H1 (cell line): ENCODE measurements around the gene FAF2. TPM values are rescaled to one million over a fixed set of nuclear protein-coding genes. Genes with fewer than 3 reads are reported as not detected.

Source experiments
- CTCF ChIA-PET: fragments of 300-600 bp; sonication (Branson Sonifier 250); formaldehyde crosslinking; loops from one replicate; lab custom pipeline; 2021; ENCODE audit not compliant: partially characterized antibody; lab: Charles Lee
- POLR2A ChIA-PET: fragments of 300-600 bp; sonication (Branson Sonifier 250); formaldehyde crosslinking; loops from one replicate; lab custom pipeline; 2021; ENCODE audit warnings: inconsistent platforms; ENCODE audit not compliant: partially characterized antibody; lab: Charles Lee
- DNase-seq, 2 experiments: peaks; one replicate each; pipeline versions ENCODE4 v3.0.0 to v3.0.0-alpha.2; 2010 to 2022; ENCODE audit warnings: low spot score in 2 of 2, low read depth in 1 of 2, mixed read lengths in 1 of 2
- FAIRE-seq: peaks from 2 replicates; lab custom pipeline; 2011; peaks lifted over from hg19 to GRCh38; lab: Jason Lieb, UNC
- H2AFZ ChIP-seq: 2 replicates; pipeline ENCODE4 v1.8.1; 2012; ENCODE audit warnings: low read length, inconsistent platforms
- H2AK5ac ChIP-seq: 2 replicates; pipeline ENCODE4 v1.6.1; 2013; ENCODE audit warnings: low read depth, low read length
- H2BK120ac ChIP-seq: replicated peaks from 2 replicates; pipeline ENCODE3; 2013; ENCODE audit warnings: low read depth, low read length, inconsistent platforms
- H2BK12ac ChIP-seq: 2 replicates; pipeline ENCODE4 v1.6.1; 2013; ENCODE audit warnings: low read depth, low read length
- H2BK15ac ChIP-seq: 2 replicates; pipeline ENCODE4 v1.6.1; 2013; ENCODE audit warnings: low read length
- H2BK20ac ChIP-seq: 2 replicates; pipeline ENCODE4 v1.6.1; 2013; ENCODE audit warnings: low read length
- H2BK5ac ChIP-seq: 2 replicates; pipeline ENCODE4 v1.6.1; 2013; ENCODE audit warnings: low read depth, low read length
- H3K14ac ChIP-seq: 2 replicates; pipeline ENCODE4 v1.6.1; 2013; ENCODE audit warnings: inconsistent platforms; ENCODE audit not compliant: insufficient read length
- H3K18ac ChIP-seq: 2 replicates; pipeline ENCODE4 v1.6.1; 2013; ENCODE audit warnings: low read length; ENCODE audit errors: extremely low read depth
- H3K23ac ChIP-seq: 2 replicates; pipeline ENCODE4 v1.6.1; 2013; ENCODE audit warnings: inconsistent platforms; ENCODE audit not compliant: insufficient read length
- H3K23me2 ChIP-seq: 2 replicates; pipeline ENCODE4 v1.6.1; 2013; ENCODE audit warnings: low read depth, low read length
- H3K27ac ChIP-seq: 2 replicates; pipeline ENCODE4 v1.6.1; 2011; ENCODE audit warnings: low read depth, low read length, inconsistent platforms
- H3K27me3 ChIP-seq, 4 experiments: replicated peaks in 1 of 4; 1 replicate in 1 of 4; 2 replicates in 3 of 4; pipeline versions ENCODE4 v1.6.1 to v1.8.1; 2011 to 2013; ENCODE audit warnings: low read length in 3 of 4, mild to moderate bottlenecking in 3 of 4, inconsistent platforms in 2 of 4, mixed read lengths in 2 of 4, moderate library complexity in 1 of 4; ENCODE audit not compliant: control insufficient read depth in 3 of 4, insufficient read depth in 3 of 4; ENCODE audit errors: extremely low read depth in 1 of 4
- H3K36me3 ChIP-seq, 4 experiments: 2 replicates each; pipeline versions ENCODE4 v1.6.1 to v1.8.1; 2011 to 2013; ENCODE audit warnings: mild to moderate bottlenecking in 4 of 4, low read length in 3 of 4, moderate library complexity in 2 of 4, control low read depth in 1 of 4, inconsistent platforms in 1 of 4; ENCODE audit not compliant: insufficient read depth in 4 of 4, control insufficient read depth in 2 of 4
- H3K4ac ChIP-seq: replicated peaks from 2 replicates; pipeline ENCODE3; 2013; ENCODE audit warnings: low read length, low read depth, mixed read lengths, inconsistent platforms; ENCODE audit not compliant: insufficient read length
- H3K4me1 ChIP-seq, 4 experiments: replicated peaks in 1 of 4; 1 replicate in 1 of 4; 2 replicates in 3 of 4; pipeline versions ENCODE4 v1.6.1 to v1.8.1; 2011 to 2013; ENCODE audit warnings: low read length in 3 of 4, inconsistent platforms in 2 of 4, mixed read lengths in 1 of 4; ENCODE audit not compliant: insufficient read depth in 4 of 4, control insufficient read depth in 3 of 4
- H3K4me2 ChIP-seq, 2 experiments: 2 replicates each; pipeline versions ENCODE4 v1.6.1 to v1.8.1; 2011 to 2013; ENCODE audit warnings: low read depth in 2 of 2, low read length in 2 of 2, control low read depth in 1 of 2, inconsistent platforms in 1 of 2, mild to moderate bottlenecking in 1 of 2; ENCODE audit not compliant: insufficient read depth in 1 of 2
- H3K4me3 ChIP-seq, 4 experiments: fragments of 200-600, 300-600 bp in 1 of 4; sonication (generic), shearing (Covaris generic), sonication (Bioruptor Twin) in 1 of 4; 2 replicates each; pipeline versions ENCODE4 v1.5.1 to v1.8.1; 2011 to 2016; ENCODE audit warnings: low read length in 4 of 4, low read depth in 3 of 4, control low read depth in 2 of 4, inconsistent platforms in 2 of 4, mild to moderate bottlenecking in 2 of 4, mixed read lengths in 1 of 4, moderate library complexity in 1 of 4; ENCODE audit not compliant: insufficient read depth in 2 of 4; ENCODE audit errors: extremely low read depth in 1 of 4
- H3K56ac ChIP-seq: replicated peaks from 2 replicates; pipeline ENCODE3; 2013; ENCODE audit warnings: low read depth, mild to moderate bottlenecking, mixed read lengths, low read length, inconsistent platforms; ENCODE audit not compliant: insufficient read length
- H3K79me1 ChIP-seq: 2 replicates; pipeline ENCODE4 v1.6.1; 2013; ENCODE audit warnings: low read depth, low read length, control low read depth
- H3K79me2 ChIP-seq, 2 experiments: 2 replicates each; pipeline versions ENCODE4 v1.6.1 to v1.8.1; 2012 to 2013; ENCODE audit warnings: low read length in 2 of 2, mild to moderate bottlenecking in 2 of 2, inconsistent platforms in 1 of 2; ENCODE audit not compliant: insufficient read depth in 2 of 2, control insufficient read depth in 1 of 2
- H3K9ac ChIP-seq, 4 experiments: replicated peaks in 1 of 4; 1 replicate in 1 of 4; 2 replicates in 3 of 4; pipeline versions ENCODE4 v1.6.1 to v1.8.1; 2011 to 2013; ENCODE audit warnings: low read depth in 3 of 4, low read length in 3 of 4, control low read depth in 2 of 4, mild to moderate bottlenecking in 2 of 4, moderate library complexity in 2 of 4, inconsistent platforms in 1 of 4; ENCODE audit errors: extremely low read depth in 1 of 4
- H3K9me3 ChIP-seq, 2 experiments: 2 replicates each; pipeline versions ENCODE4 v1.6.1 to v1.8.1; 2012 to 2013; ENCODE audit warnings: mild to moderate bottlenecking in 2 of 2, moderate library complexity in 2 of 2, control low read depth in 1 of 2, inconsistent platforms in 1 of 2, low read depth in 1 of 2, low read length in 1 of 2, mixed read lengths in 1 of 2; ENCODE audit not compliant: insufficient read depth in 2 of 2
- H4K20me1 ChIP-seq, 2 experiments: replicated peaks in 1 of 2; 2 replicates each; pipeline versions ENCODE3 to v1.8.1; 2011 to 2013; ENCODE audit warnings: inconsistent platforms in 2 of 2, low read length in 2 of 2, mild to moderate bottlenecking in 1 of 2; ENCODE audit not compliant: insufficient read depth in 2 of 2, control insufficient read depth in 1 of 2
- H4K5ac ChIP-seq: 2 replicates; pipeline ENCODE4 v1.6.1; 2013; ENCODE audit warnings: low read length, low read depth, mixed read lengths, inconsistent platforms; ENCODE audit not compliant: insufficient read length
- H4K8ac ChIP-seq: 2 replicates; pipeline ENCODE4 v1.8.0; 2013; ENCODE audit warnings: mild to moderate bottlenecking, moderate library complexity, low read length, inconsistent platforms; ENCODE audit not compliant: insufficient read depth; ENCODE audit errors: extremely low read depth
- H4K91ac ChIP-seq: replicated peaks from 2 replicates; pipeline ENCODE3; 2013; ENCODE audit warnings: low read length, mixed read lengths, inconsistent platforms; ENCODE audit not compliant: insufficient read length
- CTCF ChIP-seq, 3 experiments: IDR thresholded peaks; 1 replicate in 2 of 3; 2 replicates in 1 of 3; pipeline versions ENCODE4 v1.5.1 to v1.6.1; 2011; ENCODE audit warnings: low read length in 3 of 3, mild to moderate bottlenecking in 3 of 3, inconsistent platforms in 2 of 3, low read depth in 1 of 3, moderate library complexity in 1 of 3; ENCODE audit not compliant: insufficient read depth in 1 of 3; ENCODE audit errors: control extremely low read depth in 1 of 3
- POLR2AphosphoS5 ChIP-seq: IDR thresholded peaks from 2 replicates; pipeline ENCODE4 v1.6.1; 2011; ENCODE audit warnings: low read depth, low read length
- RAD21 ChIP-seq, 2 experiments: IDR thresholded peaks in 1 of 2; conservative IDR thresholded peaks in 1 of 2; 2 replicates each; pipeline ENCODE4 v1.6.1; 2011; ENCODE audit warnings: low read depth in 2 of 2, low read length in 2 of 2, improper control_type of control experiment in 1 of 2, inconsistent platforms in 1 of 2, mild to moderate bottlenecking in 1 of 2, moderate library complexity in 1 of 2
- WGBS, 2 experiments: shearing (Covaris generic) in 1 of 2; methylation state at CpG; one replicate each; pipeline versions ENCODE4 v1.1.6 to v1.1.7; 2013 to 2015; ENCODE audit warnings: low lambda C conversion rate in 2 of 2, mixed read lengths in 2 of 2, inconsistent platforms in 1 of 2, low coverage in 1 of 2, missing lambda C conversion rate in 1 of 2; ENCODE audit not compliant: insufficient replicate concordance in 2 of 2, insufficient coverage in 1 of 2, insufficient read length in 1 of 2; ENCODE audit errors: extremely low coverage in 1 of 2, missing lambda C conversion rate in 1 of 2; 5-methylcytosine and 5-hydroxymethylcytosine counted together
- polyA plus RNA-seq, 7 experiments: library from polyadenylated mRNA; depleted of rRNA in 3 of 7; stranded (reverse) in 5 of 7; unstranded in 2 of 7; fragments of >200 nt in 5 of 7; fragments of 200-250 nt in 2 of 7; gene quantifications; 1 replicate in 5 of 7; 2 replicates in 1 of 7; 4 replicates in 1 of 7; pipeline versions ENCODE4 v1.2.1 to v1.2.3, GENCODE V29; 2011 to 2013; ENCODE audit warnings: missing spikeins in 2 of 7, mixed read lengths in 2 of 7
- total RNA-seq: library from RNA; stranded (reverse); fragmentation: NEBNext Ultra II Directional; extraction: Animal tissue kit (Norgen Biotek cat#: 25700); gene quantifications from 2 replicates; pipeline ENCODE4 v1.2.1, GENCODE V29; 2021

FAF2 gene
- total and polyA plus RNA-seq, 2 of the 8 experiments (the other 6 are each of a cell fraction or from before 2014, with no cell fraction given) = 20.8 to 35.8 TPM

DNA sequence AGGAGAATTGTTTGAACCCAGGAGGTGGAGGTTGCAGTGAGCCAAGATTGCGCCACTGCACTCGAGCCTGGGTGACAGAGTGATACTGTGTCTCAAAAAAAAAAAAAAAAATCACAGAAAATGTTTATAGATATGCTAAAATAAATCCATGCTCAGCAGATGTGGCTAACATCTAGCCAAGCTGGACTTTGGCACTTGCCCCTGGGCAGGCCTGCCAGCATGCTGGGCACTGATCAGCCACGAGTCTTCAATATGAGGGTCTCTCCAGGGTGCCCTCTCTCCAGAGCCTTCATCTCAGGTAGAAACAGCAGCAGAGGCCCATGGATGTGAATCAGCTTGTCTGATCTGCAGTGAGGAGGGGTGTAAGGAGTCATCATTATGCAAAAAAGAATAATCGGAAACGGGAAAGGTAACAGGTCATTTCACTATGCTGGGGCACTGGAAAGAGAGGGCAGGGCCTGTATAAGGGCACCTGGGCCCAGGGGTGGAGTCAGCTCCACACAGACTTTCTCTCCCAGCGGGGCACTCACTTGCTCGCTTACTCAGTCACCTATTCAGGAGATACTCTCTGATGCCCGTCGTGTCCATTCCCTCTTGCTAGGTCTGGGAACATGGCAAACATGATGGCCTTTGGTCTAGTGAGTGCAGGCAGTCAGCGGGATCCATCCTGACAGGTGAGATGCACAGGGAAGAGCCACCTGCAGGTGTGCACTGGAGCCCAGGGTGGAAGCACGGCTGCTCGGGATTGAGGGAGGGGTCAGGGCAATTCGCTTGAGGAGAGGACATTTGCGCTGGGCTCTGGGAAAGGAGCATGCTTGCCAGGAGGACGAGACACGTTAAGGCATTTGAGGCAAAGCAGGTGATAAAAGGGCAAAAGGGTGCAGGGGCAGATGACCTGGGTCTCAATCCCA, 71.9 kb downstream of the FAF2 start:
- no peak overlapping the region for H3K4me2 ChIP-seq
- H2BK5ac ChIP-seq = no peak overlapping the region
- no peaks in the 10 kb centered on the region for H3K23me2 ChIP-seq
- no peak overlapping the region for H4K91ac ChIP-seq
- no peak overlapping the region for H2BK120ac ChIP-seq
- no peaks in the 10 kb centered on the region for H3K79me2 ChIP-seq
- no peaks in the 10 kb centered on the region for H3K9me3 ChIP-seq
- H4K8ac ChIP-seq = no peak overlapping the region
- no peak overlapping the region for H3K4ac ChIP-seq
- no peak overlapping the region for H4K5ac ChIP-seq
- no peak overlapping the region for H2BK15ac ChIP-seq
- POLR2A ChIA-PET = interaction anchor here (0.6 to 26.0 kb wide), 2 partner anchors 17 to 85 kb away, joined by 3 to 458 read pairs; partner anchors contain the start of gene RNF44
- H3K27me3 ChIP-seq = no peaks in the 10 kb centered on the region; a peak in 2 of 7 replicates
- H2BK12ac ChIP-seq = no peak overlapping the region
- H3K36me3 ChIP-seq = no peaks in the 10 kb centered on the region
- no peak overlapping the region for H3K4me3 ChIP-seq
- no peaks in the 10 kb centered on the region for H4K20me1 ChIP-seq
- H3K79me1 ChIP-seq = no peaks in the 10 kb centered on the region
- H2BK20ac ChIP-seq = no peak overlapping the region
- peak in 1 of 2 experiments; percentile 49 for DNase-seq
- H3K9ac ChIP-seq = no peak overlapping the region
- TF ChIP-seq CTCF (IDR thresholded peaks at IDR 0.05; ENCODE audit: control extremely low read depth in 1 of 3, insufficient read depth in 1 of 3, low read depth in 1 of 3, low read length in 3 of 3) = peak in 1 of 3 experiments; percentile 22; a peak in 2 of 4 replicates
- no peak for TF ChIP-seq POLR2AphosphoS5
- peak in 1 of 2 experiments; percentile 4; a peak in 1 of 4 replicates for TF ChIP-seq RAD21 (IDR thresholded peaks at IDR 0.05 in 1 of 2, conservative IDR thresholded peaks at IDR 0.05 in 1 of 2; ENCODE audit: low read depth in 2 of 2, low read length in 2 of 2)
- TF ChIP-seq, all 59 proteins: peak for 2
- Histone ChIP-seq H3K56ac (no peak overlapping the region), H3K23ac (no peak overlapping the region), H3K4me1 (no peaks in the 10 kb centered on the region; a peak in 1 of 7 replicates), H2AK5ac (no peak overlapping the region), H3K27ac (no peak overlapping the region), H2AFZ (no peak overlapping the region), H3K14ac (no peak overlapping the region), H3K18ac (no peak overlapping the region)
- CTCF ChIA-PET = interaction anchor here (1.1 to 1.5 kb wide), 2 partner anchors 8 to 12 kb away, joined by 3 to 5 read pairs; no protein-coding TSS in a partner anchor
- 85% methylated on average over 16 of the region's 16 CpGs; no CpG with 5 or more reads in 1 of the 2 experiments for WGBS, 2 experiments
- no peak for FAIRE-seq
